DND-41 (cell line): ENCODE measurements around the gene LIMK2.

Experiments used
- CTCF ChIP-seq: IDR thresholded peaks from 2 replicates; pipeline ENCODE4 v1.5.1; 2012; ENCODE audit warnings: borderline replicate concordance, low read length, moderate library complexity, mild to moderate bottlenecking; ENCODE audit not compliant: poor library complexity, severe bottlenecking; ENCODE audit errors: extremely low read depth
- EZH2 ChIP-seq: IDR thresholded peaks from 3 replicates; pipeline ENCODE4 v1.6.1; 2012; ENCODE audit warnings: borderline replicate concordance, low read depth, mild to moderate bottlenecking, moderate library complexity, low read length, inconsistent platforms; ENCODE audit not compliant: severe bottlenecking

GRCh38 chr22:31241936-31242335 is 29.8 kb downstream of the LIMK2 start:
- no peak for TF ChIP-seq CTCF
- TF ChIP-seq EZH2, result no peak
